ENCODE data around the gene GCAT. TPM values are rescaled to one million over a fixed set of nuclear protein-coding genes. Genes with fewer than 3 reads are reported as not detected.

Gene GCAT
- total and polyA plus RNA-seq, 4 donors = 9.3 to 31.1 (median 14.5) TPM

- DNase-seq (peak; percentile 82 to 90 (median 88)), ATAC-seq (ENCODE audit: insufficient read depth, low FRiP score) (peak; percentile 92)
- WGBS, 2 donors = 4 to 8% methylated on average over 22 to 29 of the region's 29 CpGs
- Histone ChIP-seq H3K36me3 (ENCODE audit: control insufficient read depth in 4 of 4, insufficient read depth in 4 of 4, low read length in 4 of 4) (peaks cover 0 to 6% (median 1%) of the 10 kb centered on the region in 4 donors), H3K9ac (ENCODE audit: insufficient read depth in 1 of 2, low read length in 2 of 2) (peak overlapping the region in 1 of 2 donors; percentile 47), H3K9me3 (ENCODE audit: control insufficient read depth in 4 of 4, insufficient read depth in 3 of 4, low read length in 3 of 4) (no peaks in the 10 kb centered on the region), H3K27me3 (ENCODE audit: control insufficient read depth in 3 of 3, insufficient read depth in 3 of 3, low read length in 2 of 3) (peaks cover 4 to 35% (median 35%) of the 10 kb centered on the region in 3 donors), H3K27ac (ENCODE audit: low read depth in 1 of 2, low read length in 1 of 2) (no peak overlapping the region), H3K4me1 (ENCODE audit: control insufficient read depth in 5 of 5, insufficient read depth in 5 of 5, low read length in 5 of 5) (peaks cover 0 to 17% (median 11%) of the 10 kb centered on the region in 5 donors), H3K4me3 (peak overlapping the region; percentile 23)
- TF ChIP-seq CTCF (IDR thresholded peaks at IDR 0.05; ENCODE audit: control extremely low read depth, extremely low read depth) = peak; percentile 98
These were observed 10.1 kb downstream of the GCAT start for GRCh38 chr22:37817705-37818408.

GRCh38 chr22:37818409-37819104 lies 10.8 kb downstream of the GCAT start:
- no peak for TF ChIP-seq CTCF (IDR thresholded peaks at IDR 0.05; ENCODE audit: control extremely low read depth, extremely low read depth)
- 3% methylated on average over 58 to 68 of the region's 68 CpGs for WGBS, 2 donors
- peaks cover 0 to 6% (median 1%) of the 10 kb centered on the region in 4 donors for H3K36me3 ChIP-seq (ENCODE audit: control insufficient read depth in 4 of 4, insufficient read depth in 4 of 4, low read length in 4 of 4)
- no peak overlapping the region for H3K27ac ChIP-seq (ENCODE audit: low read depth in 1 of 2, low read length in 1 of 2)
- peak; percentile 63 for ATAC-seq (ENCODE audit: insufficient read depth, low FRiP score)
- H3K4me3 ChIP-seq = no peak overlapping the region
- no peak overlapping the region for H3K9ac ChIP-seq (ENCODE audit: insufficient read depth in 1 of 2, low read length in 2 of 2)
- DNase-seq = peak; percentile 55 to 66 (median 59)
- peaks cover 0 to 17% (median 11%) of the 10 kb centered on the region in 5 donors for H3K4me1 ChIP-seq (ENCODE audit: control insufficient read depth in 5 of 5, insufficient read depth in 5 of 5, low read length in 5 of 5)
- no peaks in the 10 kb centered on the region for H3K9me3 ChIP-seq (ENCODE audit: control insufficient read depth in 4 of 4, insufficient read depth in 3 of 4, low read length in 3 of 4)
- H3K27me3 ChIP-seq (ENCODE audit: control insufficient read depth in 3 of 3, insufficient read depth in 3 of 3, low read length in 2 of 3) = peaks cover 4 to 42% (median 42%) of the 10 kb centered on the region in 3 donors

- H3K4me3 ChIP-seq = no peak overlapping the region
- H3K9me3 ChIP-seq (ENCODE audit: control insufficient read depth in 4 of 4, insufficient read depth in 3 of 4, low read length in 3 of 4) = no peaks in the 10 kb centered on the region
- no peak overlapping the region for H3K9ac ChIP-seq (ENCODE audit: insufficient read depth in 1 of 2, low read length in 2 of 2)
- peaks cover 0 to 17% (median 11%) of the 10 kb centered on the region in 5 donors for H3K4me1 ChIP-seq (ENCODE audit: control insufficient read depth in 5 of 5, insufficient read depth in 5 of 5, low read length in 5 of 5)
- DNase-seq (no peak), ATAC-seq (ENCODE audit: insufficient read depth, low FRiP score) (no peak)
- peaks cover 0 to 4% (median 1%) of the 10 kb centered on the region in 4 donors for H3K36me3 ChIP-seq (ENCODE audit: control insufficient read depth in 4 of 4, insufficient read depth in 4 of 4, low read length in 4 of 4)
- 23 to 26% methylated on average over 14 of the region's 14 CpGs for WGBS, 2 donors
- peaks cover 4 to 47% (median 46%) of the 10 kb centered on the region in 3 donors for H3K27me3 ChIP-seq (ENCODE audit: control insufficient read depth in 3 of 3, insufficient read depth in 3 of 3, low read length in 2 of 3)
- no peak for TF ChIP-seq CTCF (IDR thresholded peaks at IDR 0.05; ENCODE audit: control extremely low read depth, extremely low read depth)
- H3K27ac ChIP-seq (ENCODE audit: low read depth in 1 of 2, low read length in 1 of 2) = no peak overlapping the region
These were observed 11.3 kb downstream of the GCAT start for GRCh38 chr22:37819105-37819433.
